Esophagus muscularis mucosa (tissue), 4 donors: Measurements from ENCODE around the gene ABHD12. TPM values are rescaled to one million over a fixed set of nuclear protein-coding genes. Genes with fewer than 3 reads are reported as not detected.

Experiments
- DNase-seq: peaks from one replicate; pipeline ENCODE4 v3.0.0-alpha.2; 2017; ENCODE audit errors: extremely low spot score
- H3K27ac ChIP-seq, 4 donors: fragments of 200-600 bp; sonication (generic); replicated peaks in 1 of 4; 1 replicate in 3 of 4; 2 replicates in 1 of 4; pipeline ENCODE4 v1.5.1; 2016 to 2019; ENCODE audit warnings: mild to moderate bottlenecking in 1 of 4
- H3K27me3 ChIP-seq, 4 donors: fragments of 200-600 bp; sonication (generic); one replicate each; pipeline versions ENCODE4 v1.5.1 to v1.6.0; 2016 to 2019
- H3K36me3 ChIP-seq, 4 donors: fragments of 200-600 bp; sonication (generic); one replicate each; pipeline ENCODE4 v1.5.1; 2016 to 2019
- H3K4me1 ChIP-seq, 4 donors: fragments of 200-600 bp; sonication (generic); one replicate each; pipeline ENCODE4 v1.5.1; 2016 to 2019
- H3K4me3 ChIP-seq, 4 donors: fragments of 200-600 bp; sonication (generic); 1 replicate in 2 of 4; 2 replicates in 2 of 4; pipeline ENCODE4 v1.5.1; 2016 to 2019; ENCODE audit warnings: mild to moderate bottlenecking in 4 of 4, moderate library complexity in 1 of 4
- H3K9me3 ChIP-seq, 4 donors: fragments of 200-600 bp; sonication (generic); 1 replicate in 3 of 4; 2 replicates in 1 of 4; pipeline ENCODE4 v1.5.1; 2016 to 2019
- CTCF ChIP-seq, 3 experiments: fragments of 200-600 bp in 2 of 3; fragments of 450-650 bp in 1 of 3; sonication (generic) in 2 of 3; IDR thresholded peaks; one replicate each; pipeline ENCODE4 v1.5.1; 2017 to 2019; ENCODE audit warnings: antibody characterized with exemption in 3 of 3, mild to moderate bottlenecking in 2 of 3, moderate library complexity in 1 of 3
- EP300 ChIP-seq: sonication (generic); formaldehyde crosslinking; IDR thresholded peaks from one replicate; pipeline ENCODE4 v1.6.1; 2017; ENCODE audit warnings: antibody characterized with exemption
- POLR2A ChIP-seq: fragments of 450-650 bp; IDR thresholded peaks from one replicate; pipeline ENCODE4 v1.6.1; 2017; ENCODE audit warnings: antibody characterized with exemption, moderate library complexity, mild to moderate bottlenecking, low read depth
- POLR2AphosphoS5 ChIP-seq, 2 donors: sonication (generic); formaldehyde crosslinking; IDR thresholded peaks; one replicate each; pipeline ENCODE4 v1.6.1; 2017; ENCODE audit warnings: antibody characterized with exemption in 2 of 2
- WGBS: methylation state at CpG from one replicate; pipeline ENCODE4 v1.1.5; 2018; 5-methylcytosine and 5-hydroxymethylcytosine counted together
- intact Hi-C: fragments of 100-400 bp; cut with DNase I; formaldehyde crosslinking; loops from one replicate; pipeline ENCODE4 v1.15.1; 2023
- total RNA-seq, 4 donors: library from RNA; depleted of rRNA; stranded (reverse); fragments of >200 nt; gene quantifications; one replicate each; pipeline versions ENCODE4 v1.1.0 to v1.2.1, GENCODE V29; 2016

ABHD12 gene
- total RNA-seq, 4 donors from 2014 or later = 27.0 to 41.6 (median 35.4) TPM

GRCh38 chr20:25280051-25280573 lies 110.5 kb downstream of the ABHD12 start:
- Histone ChIP-seq H3K4me3 (no peak overlapping the region), H3K36me3 (peaks cover 59 to 100% (median 99%) of the 10 kb centered on the region in 4 donors), H3K4me1 (peaks cover 15 to 39% (median 35%) of the 10 kb centered on the region in 4 donors), H3K27me3 (no peaks in the 10 kb centered on the region), H3K27ac (peak overlapping the region; percentile 65 to 86 (median 84)), H3K9me3 (no peaks in the 10 kb centered on the region)
- no peak for DNase-seq
- intact Hi-C loops = no loop called here
- 73% methylated on average over 6 of the region's 15 CpGs for WGBS
- peak; percentile 51 for TF ChIP-seq EP300
- no peak for TF ChIP-seq POLR2A
- peak; percentile 32 to 75 for TF ChIP-seq POLR2AphosphoS5 (IDR thresholded peaks at IDR 0.05)

DNA sequence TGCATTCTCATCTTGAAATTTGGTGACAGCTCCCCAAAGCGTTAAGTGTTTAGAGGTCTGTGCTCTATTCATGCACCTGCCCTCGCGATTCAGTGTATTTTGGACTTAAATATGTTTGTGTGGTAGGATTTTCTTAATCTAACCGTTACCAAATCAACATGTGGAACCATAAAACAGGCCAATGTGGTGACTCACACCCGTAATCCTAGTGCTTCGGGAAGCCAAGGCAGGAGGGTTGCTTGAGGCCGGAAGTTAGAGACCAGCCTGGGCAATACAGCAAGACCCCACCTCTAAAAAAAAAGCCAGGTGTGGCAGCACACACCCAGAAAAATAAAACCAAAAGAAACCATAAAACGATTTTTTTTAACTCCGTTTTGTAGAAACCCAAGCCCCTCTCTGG lies 111.2 kb downstream of the ABHD12 start:
- H3K9me3 ChIP-seq = no peaks in the 10 kb centered on the region
- peaks cover 59 to 100% (median 100%) of the 10 kb centered on the region in 4 donors for H3K36me3 ChIP-seq
- WGBS = 84% methylated on average over 9 of the region's 9 CpGs
- DNase-seq = no peak
- H3K4me3 ChIP-seq = no peak overlapping the region
- H3K27me3 ChIP-seq = no peaks in the 10 kb centered on the region
- H3K4me1 ChIP-seq = peaks cover 21 to 46% (median 42%) of the 10 kb centered on the region in 4 donors
- intact Hi-C loops = no loop called here
- TF ChIP-seq POLR2A = no peak
- no peak for TF ChIP-seq CTCF (IDR thresholded peaks at IDR 0.05)
- no peak for TF ChIP-seq EP300
- TF ChIP-seq POLR2AphosphoS5 (IDR thresholded peaks at IDR 0.05) = no peak
- peak overlapping the region; percentile 65 to 86 (median 84) for H3K27ac ChIP-seq

- WGBS = 82% methylated on average over 14 of the region's 26 CpGs
- H3K36me3 ChIP-seq = peaks cover 58 to 100% (median 100%) of the 10 kb centered on the region in 4 donors
- H3K27me3 ChIP-seq = no peaks in the 10 kb centered on the region
- intact Hi-C loops = no loop called here
- H3K27ac ChIP-seq = peak overlapping the region; percentile 65 to 86 (median 84)
- no peak overlapping the region for H3K4me3 ChIP-seq
- DNase-seq = no peak
- H3K9me3 ChIP-seq = no peaks in the 10 kb centered on the region
- TF ChIP-seq CTCF (IDR thresholded peaks at IDR 0.05) (no peak), EP300 (no peak), POLR2AphosphoS5 (IDR thresholded peaks at IDR 0.05) (no peak), POLR2A (no peak)
- peaks cover 27 to 52% (median 48%) of the 10 kb centered on the region in 4 donors for H3K4me1 ChIP-seq
Measured at GRCh38 chr20:25278636-25279361, 111.8 kb downstream of the ABHD12 start.

GRCh38 chr20:25277941-25278521 lies 112.6 kb downstream of the ABHD12 start:
- peaks cover 50 to 99% (median 97%) of the 10 kb centered on the region in 4 donors for H3K36me3 ChIP-seq
- H3K4me1 ChIP-seq = peaks cover 34 to 60% (median 56%) of the 10 kb centered on the region in 4 donors
- no peak for DNase-seq
- intact Hi-C loops = no loop called here
- H3K9me3 ChIP-seq = no peaks in the 10 kb centered on the region
- TF ChIP-seq CTCF (IDR thresholded peaks at IDR 0.05) (no peak), EP300 (no peak), POLR2AphosphoS5 (IDR thresholded peaks at IDR 0.05) (peak; percentile 13 to 18), POLR2A (no peak)
- H3K27me3 ChIP-seq = no peaks in the 10 kb centered on the region
- 71% methylated on average over 1 of the region's 19 CpGs for WGBS
- no peak overlapping the region for H3K4me3 ChIP-seq
- H3K27ac ChIP-seq = peak overlapping the region; percentile 31 to 86 (median 84)
